GM10248 (cell line): ENCODE measurements around the gene ARHGAP24.

Experiments
- CTCF ChIA-PET: fragments of 300-600 bp; sonication (Branson Sonifier 250); formaldehyde crosslinking; extraction: SDS; loops from one replicate; lab custom pipeline; 2021; ENCODE audit warnings: antibody characterized with exemption; lab: Yijun Ruan, JAX
- POLR2A ChIA-PET: fragments of 350-650 bp; sonication (Branson Sonifier 250); formaldehyde crosslinking; extraction: SDS; loops from one replicate; lab custom pipeline; 2020; ENCODE audit warnings: antibody characterized with exemption; lab: Yijun Ruan, JAX
- DNase-seq: peaks from one replicate; pipeline ENCODE4 v3.0.0; 2012; ENCODE audit errors: extremely low spot score
- CTCF ChIP-seq: IDR thresholded peaks from 2 replicates; pipeline ENCODE4 v1.5.1; 2012; ENCODE audit warnings: mild to moderate bottlenecking, low read depth; ENCODE audit errors: extremely low read depth, missing control alignments, control extremely low read depth

ARHGAP24 gene

DNA sequence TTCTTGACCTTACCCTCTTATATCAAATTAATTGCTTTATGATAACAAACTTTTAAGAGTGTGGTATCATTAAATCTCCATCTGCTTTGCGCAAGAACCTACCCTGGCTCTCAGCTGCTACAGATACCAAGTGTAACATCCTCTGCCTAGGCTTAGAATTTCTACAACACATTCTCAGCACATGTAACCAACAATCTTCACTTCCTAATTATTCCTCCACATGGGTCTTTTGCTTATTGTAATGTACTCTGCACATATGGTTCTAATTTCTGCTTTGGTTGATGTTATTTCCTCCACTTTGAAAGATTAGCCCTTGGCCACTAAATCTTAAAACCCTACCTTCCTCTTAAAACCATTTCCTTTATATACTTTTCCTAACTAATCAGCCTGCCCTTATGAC, 242.4 kb downstream of the ARHGAP24 start:
- no peak for DNase-seq
- POLR2A ChIA-PET, result no interaction called here
- TF ChIP-seq CTCF, result no peak
- CTCF ChIA-PET, result interaction anchor here (0.7 to 2.4 kb wide), 7 partner anchors 14 to 78 kb away, joined by 3 to 9 read pairs (median 3); no protein-coding TSS in a partner anchor

DNA sequence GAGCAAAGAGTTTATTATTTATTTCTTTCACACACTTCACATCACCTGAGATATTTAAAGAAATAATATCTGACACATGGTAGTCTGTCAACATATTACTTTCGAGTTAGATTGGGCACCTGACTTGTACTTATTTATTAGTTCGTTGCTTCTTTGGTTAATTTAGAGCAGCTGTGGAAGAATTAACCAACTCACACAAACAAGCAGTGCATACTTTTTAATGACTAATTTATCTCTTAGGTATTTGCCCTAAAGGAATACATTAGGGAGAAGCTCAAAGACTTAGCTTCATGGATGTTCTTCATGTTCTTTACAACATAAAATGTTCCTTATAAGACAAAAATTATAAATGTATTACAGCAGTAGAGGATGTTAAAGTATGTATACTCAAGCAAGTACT, 242.9 kb downstream of the ARHGAP24 start:
- ChIA-PET CTCF (interaction anchor here (1.0 to 1.3 kb wide), 2 partner anchors 14 to 30 kb away, joined by 5 read pairs; no protein-coding TSS in a partner anchor), POLR2A (no interaction called here)
- DNase-seq, result no peak
- TF ChIP-seq CTCF, result no peak

DNA sequence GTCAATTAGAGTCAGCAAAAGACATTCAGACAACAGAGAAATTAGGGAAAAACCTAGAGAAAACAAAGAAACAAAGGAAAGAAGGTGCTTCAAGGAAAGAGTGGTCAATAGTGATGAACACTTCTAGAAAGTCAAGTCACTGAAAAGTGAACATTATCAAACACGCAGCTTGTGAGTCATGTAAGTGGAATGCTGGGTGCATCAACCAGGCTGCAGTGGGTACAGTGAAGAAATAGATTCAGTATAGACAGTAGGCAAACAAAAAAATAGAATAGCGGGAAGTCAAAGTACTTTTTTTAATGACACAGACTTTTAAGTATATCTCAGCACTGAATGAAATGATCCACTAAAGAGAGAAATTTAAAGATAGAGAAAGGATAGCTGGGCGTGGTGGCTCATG, 245.8 kb downstream of the ARHGAP24 start:
- ChIA-PET POLR2A (no interaction called here), CTCF (interaction anchor here (1.1 to 2.0 kb wide), 2 partner anchors 9 to 11 kb away, joined by 3 to 4 read pairs; no protein-coding TSS in a partner anchor)
- DNase-seq, result no peak
- TF ChIP-seq CTCF, result no peak

DNA sequence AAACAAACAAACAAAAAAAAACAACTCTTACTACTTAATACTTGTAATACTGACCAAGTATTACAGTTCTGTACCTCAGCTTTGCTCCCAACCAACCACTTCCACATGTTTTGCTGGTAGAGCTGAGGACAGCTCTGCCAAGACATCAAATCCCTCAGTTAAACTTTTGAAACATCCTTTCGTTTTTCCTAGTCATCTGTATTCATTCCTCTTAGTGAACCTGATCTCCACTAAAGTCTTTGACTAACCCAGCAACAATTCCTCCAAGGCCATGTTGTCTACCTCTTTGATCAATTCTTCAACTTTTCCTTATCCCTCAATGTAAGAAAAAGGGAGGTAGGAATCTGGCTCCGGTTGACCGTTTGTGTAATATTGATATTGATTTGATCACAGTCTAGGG, 247.5 kb downstream of the ARHGAP24 start:
- ChIA-PET CTCF (interaction anchor here (2.0 kb wide), 1 partner anchor 11 kb away, joined by 4 read pairs; no protein-coding TSS in a partner anchor), POLR2A (no interaction called here)
- DNase-seq, result no peak
- no peak for TF ChIP-seq CTCF

DNA sequence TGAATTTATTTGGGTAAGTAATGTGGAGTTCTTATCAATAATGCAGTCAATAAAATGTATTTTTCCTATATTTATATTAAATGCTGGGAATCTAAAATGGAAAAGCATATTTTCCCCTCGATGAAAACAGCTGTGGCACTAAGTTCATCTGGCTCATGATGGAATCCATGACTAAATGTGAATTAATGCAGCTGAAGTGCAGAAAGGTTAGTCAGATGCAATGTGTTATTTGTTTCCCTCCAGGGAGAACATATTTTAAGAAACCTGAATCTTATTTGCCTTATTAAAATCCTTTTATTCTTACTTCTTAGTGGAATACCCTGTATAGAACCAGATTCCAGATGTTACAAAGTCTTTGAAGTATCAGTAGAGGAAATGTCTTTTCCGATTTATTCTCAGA, 247.9 kb downstream of the ARHGAP24 start:
- POLR2A ChIA-PET, result no interaction called here

GRCh38 chr4:85724791-85725563, 250.0 kb downstream of the ARHGAP24 start:
- CTCF ChIA-PET, result interaction anchor here (2.4 to 2.9 kb wide), 2 partner anchors 9 to 23 kb away, joined by 5 to 7 read pairs; no protein-coding TSS in a partner anchor
- no peak for TF ChIP-seq CTCF

More for the DNA sequence above, 247.9 kb downstream of the ARHGAP24 start:
- no peak for DNase-seq
- CTCF ChIA-PET, result interaction anchor here (1.3 kb wide), 1 partner anchor 8 kb away, joined by 5 read pairs; no protein-coding TSS in a partner anchor
- no peak for TF ChIP-seq CTCF

More at GRCh38 chr4:85724791-85725563, 250.0 kb downstream of the ARHGAP24 start:
- POLR2A ChIA-PET, result no interaction called here
- no peak for DNase-seq
